Suprapubic skin (tissue), 4 donors: Measurements from ENCODE around the gene PRRG1. TPM values are rescaled to one million over a fixed set of nuclear protein-coding genes. Genes with fewer than 3 reads are reported as not detected.

Experiments
- DNase-seq, 2 donors: peaks; one replicate each; pipeline ENCODE4 v3.0.0-alpha.2; 2019; ENCODE audit warnings: low spot score in 2 of 2
- H3K27ac ChIP-seq: fragments of 200-600 bp; sonication (generic); one replicate; pipeline ENCODE4 v1.5.1; 2019
- H3K27me3 ChIP-seq: fragments of 200-600 bp; sonication (generic); one replicate; pipeline ENCODE4 v1.5.1; 2019
- H3K36me3 ChIP-seq: fragments of 200-600 bp; sonication (generic); one replicate; pipeline ENCODE4 v1.5.1; 2019
- H3K4me1 ChIP-seq: fragments of 200-600 bp; sonication (generic); one replicate; pipeline ENCODE4 v1.5.1; 2019
- H3K4me3 ChIP-seq: fragments of 200-600 bp; sonication (generic); one replicate; pipeline ENCODE4 v1.5.1; 2019; ENCODE audit warnings: mild to moderate bottlenecking
- H3K9me3 ChIP-seq: fragments of 200-600 bp; sonication (generic); one replicate; pipeline ENCODE4 v1.5.1; 2019
- CTCF ChIP-seq, 2 donors: fragments of 200-600 bp in 1 of 2; fragments of 450-650 bp in 1 of 2; sonication (generic) in 1 of 2; IDR thresholded peaks; one replicate each; pipeline ENCODE4 v1.5.1; 2016 to 2019; ENCODE audit warnings: antibody characterized with exemption in 2 of 2, mild to moderate bottlenecking in 1 of 2, moderate library complexity in 1 of 2
- EP300 ChIP-seq: sonication (generic); formaldehyde crosslinking; IDR thresholded peaks from one replicate; pipeline ENCODE4 v1.6.1; 2017; ENCODE audit warnings: antibody characterized with exemption
- POLR2A ChIP-seq, 2 donors: fragments of 450-650 bp; IDR thresholded peaks; one replicate each; pipeline ENCODE4 v1.6.1; 2017; ENCODE audit warnings: antibody characterized with exemption in 2 of 2, mild to moderate bottlenecking in 2 of 2, moderate library complexity in 2 of 2
- POLR2AphosphoS5 ChIP-seq, 3 donors: sonication (generic); formaldehyde crosslinking; IDR thresholded peaks; one replicate each; pipeline ENCODE4 v1.6.1; 2017; ENCODE audit warnings: antibody characterized with exemption in 3 of 3
- WGBS: methylation state at CpG from one replicate; pipeline ENCODE4 v1.1.5; 2018; 5-methylcytosine and 5-hydroxymethylcytosine counted together
- total RNA-seq, 4 donors: library from RNA; depleted of rRNA; stranded (reverse); fragments of >200 nt; gene quantifications; one replicate each; pipeline ENCODE4 v1.1.0, GENCODE V29; 2016

Gene PRRG1
- total RNA-seq, 4 donors from 2014 or later = 3.8 to 7.1 (median 5.1) TPM

GRCh38 chrX:37330642-37331041 is 18.5 kb upstream of the PRRG1 start:
- H3K4me1 ChIP-seq = no peaks in the 10 kb centered on the region
- no peak overlapping the region for H3K4me3 ChIP-seq
- WGBS = 64% methylated on average over 1 of the region's 1 CpG
- H3K27ac ChIP-seq = no peak overlapping the region
- DNase-seq = no peak
- no peaks in the 10 kb centered on the region for H3K9me3 ChIP-seq
- H3K36me3 ChIP-seq = no peaks in the 10 kb centered on the region
- no peaks in the 10 kb centered on the region for H3K27me3 ChIP-seq
- no peak for TF ChIP-seq POLR2AphosphoS5 (IDR thresholded peaks at IDR 0.05)
- TF ChIP-seq CTCF (IDR thresholded peaks at IDR 0.05) = no peak
- TF ChIP-seq EP300 = no peak
- no peak for TF ChIP-seq POLR2A (IDR thresholded peaks at IDR 0.05)

- WGBS = 27% methylated on average over 4 of the region's 4 CpGs
- H3K36me3 ChIP-seq = no peaks in the 10 kb centered on the region
- H3K9me3 ChIP-seq = no peaks in the 10 kb centered on the region
- TF ChIP-seq POLR2AphosphoS5 (IDR thresholded peaks at IDR 0.05) = no peak
- TF ChIP-seq EP300 = no peak
- no peak for TF ChIP-seq POLR2A (IDR thresholded peaks at IDR 0.05)
- no peak for TF ChIP-seq CTCF (IDR thresholded peaks at IDR 0.05)
- no peak overlapping the region for H3K4me3 ChIP-seq
- no peak overlapping the region for H3K27ac ChIP-seq
- H3K4me1 ChIP-seq = no peaks in the 10 kb centered on the region
- no peaks in the 10 kb centered on the region for H3K27me3 ChIP-seq
- DNase-seq = no peak
Observed at GRCh38 chrX:37331546-37331945, 17.6 kb upstream of the PRRG1 start.

- no peak for DNase-seq
- Histone ChIP-seq H3K27me3 (no peaks in the 10 kb centered on the region), H3K36me3 (no peaks in the 10 kb centered on the region), H3K9me3 (no peaks in the 10 kb centered on the region), H3K27ac (no peak overlapping the region), H3K4me1 (no peaks in the 10 kb centered on the region), H3K4me3 (no peak overlapping the region)
- no peak for TF ChIP-seq CTCF (IDR thresholded peaks at IDR 0.05)
- no peak for TF ChIP-seq EP300
- 21% methylated on average over 2 of the region's 2 CpGs for WGBS
Observed at GRCh38 chrX:37332055-37332454, 17.1 kb upstream of the PRRG1 start.

- Histone ChIP-seq H3K4me1 (no peaks in the 10 kb centered on the region), H3K9me3 (no peaks in the 10 kb centered on the region), H3K36me3 (no peaks in the 10 kb centered on the region), H3K27me3 (no peaks in the 10 kb centered on the region), H3K4me3 (no peak overlapping the region), H3K27ac (no peak overlapping the region)
- DNase-seq = no peak
- WGBS = 73% methylated on average over 8 of the region's 8 CpGs
- no peak for TF ChIP-seq POLR2AphosphoS5 (IDR thresholded peaks at IDR 0.05)
- TF ChIP-seq CTCF (IDR thresholded peaks at IDR 0.05) = no peak
- no peak for TF ChIP-seq EP300
Observed at GRCh38 chrX:37332987-37333658, 16.0 kb upstream of the PRRG1 start.

- Histone ChIP-seq H3K27ac (no peak overlapping the region), H3K4me1 (peaks cover 2% of the 10 kb centered on the region), H3K36me3 (no peaks in the 10 kb centered on the region), H3K9me3 (no peaks in the 10 kb centered on the region), H3K4me3 (no peak overlapping the region), H3K27me3 (no peaks in the 10 kb centered on the region)
- DNase-seq = no peak
- no peak for TF ChIP-seq EP300
- TF ChIP-seq POLR2A (IDR thresholded peaks at IDR 0.05) = no peak
- no peak for TF ChIP-seq POLR2AphosphoS5 (IDR thresholded peaks at IDR 0.05)
- TF ChIP-seq CTCF (IDR thresholded peaks at IDR 0.05) = no peak
- WGBS = 59% methylated on average over 1 of the region's 1 CpG
Observed at GRCh38 chrX:37347420-37347819, 1.7 kb upstream of the PRRG1 start.
